Activated CD8-positive, alpha-beta T cell treated with anti-CD3 and anti-CD28 coated beads for 36 hours (primary cell): Measurements from ENCODE around the gene HPCAL1. TPM values are rescaled to one million over a fixed set of nuclear protein-coding genes. Genes with fewer than 3 reads are reported as not detected.
A peak's percentile ranks its signal among the peaks of the same experiment; 100 is the strongest.

Experiments
- ATAC-seq: fragments of 200-7000 bp; cut with Tn5 transposase; one replicate; pipeline ENCODE4 v1.10.0; 2021; ENCODE audit warnings: mild to moderate bottlenecking, moderate library complexity
- CTCF ChIA-PET: fragments of 350-600 bp; sonication (Branson Sonifier 250); formaldehyde crosslinking; loops from one replicate; lab custom pipeline; 2021; ENCODE audit warnings: antibody characterized with exemption; lab: Charles Lee
- POLR2A ChIA-PET: fragments of 350-600 bp; sonication (Branson Sonifier 250); formaldehyde crosslinking; loops from one replicate; lab custom pipeline; 2021; ENCODE audit warnings: antibody characterized with exemption; lab: Charles Lee
- DNase-seq: peaks from one replicate; pipeline ENCODE4 v3.0.0-alpha.2; 2020
- H3K27ac Mint-ChIP-seq: one replicate; pipeline ENCODE4 v1.8.0; 2021; ENCODE audit warnings: mild to moderate bottlenecking, mixed read lengths
- H3K27me3 Mint-ChIP-seq: one replicate; pipeline ENCODE4 v1.8.0; 2021; ENCODE audit warnings: mixed read lengths
- H3K36me3 Mint-ChIP-seq: one replicate; pipeline ENCODE4 v1.8.0; 2021; ENCODE audit warnings: low read depth, mixed read lengths
- H3K4me1 Mint-ChIP-seq: one replicate; pipeline ENCODE4 v1.8.0; 2021; ENCODE audit warnings: low read depth, mixed read lengths
- H3K4me3 Mint-ChIP-seq: one replicate; pipeline ENCODE4 v1.8.0; 2021; ENCODE audit warnings: mild to moderate bottlenecking, moderate library complexity, mixed read lengths
- H3K9me3 Mint-ChIP-seq: one replicate; pipeline ENCODE4 v1.8.0; 2021; ENCODE audit warnings: mixed read lengths
- CTCF ChIP-seq: fragments of 200-600 bp; IDR thresholded peaks from one replicate; pipeline ENCODE4 v1.8.0; 2022; ENCODE audit warnings: antibody characterized with exemption, mild to moderate bottlenecking
- intact Hi-C: fragments of 100-400 bp; cut with micrococcal nuclease; formaldehyde crosslinking; loops from one replicate; pipeline ENCODE4 v1.10.0; 2022
- total RNA-seq, 2 experiments: library from RNA; stranded (reverse); gene quantifications; one replicate each; pipeline ENCODE4 v1.2.3, GENCODE V29; 2021

Gene HPCAL1
- total RNA-seq, 2 experiments from 2014 or later, result 166 to 170 TPM

- Mint-ChIP-seq H3K9me3 (peaks cover 4% of the 10 kb centered on the region), H3K4me1 (peaks cover 76% of the 10 kb centered on the region), H3K27ac (peak overlapping the region; percentile 91), H3K4me3 (peak overlapping the region; percentile 94), H3K36me3 (peaks cover 58% of the 10 kb centered on the region), H3K27me3 (no peaks in the 10 kb centered on the region)
- DNase-seq (no peak), ATAC-seq (no peak)
- intact Hi-C loops, result no loop called here
- ChIA-PET POLR2A (interaction anchor here (1.1 kb wide), 1 partner anchor 355 kb away, joined by 3 read pairs; no protein-coding TSS in a partner anchor), CTCF (interaction anchor here (5.2 kb wide), 1 partner anchor 75 kb away, joined by 49 read pairs; no protein-coding TSS in a partner anchor)
- TF ChIP-seq CTCF, result no peak
Measured at GRCh38 chr2:10333966-10334365, 31.3 kb downstream of the HPCAL1 start.

DNA sequence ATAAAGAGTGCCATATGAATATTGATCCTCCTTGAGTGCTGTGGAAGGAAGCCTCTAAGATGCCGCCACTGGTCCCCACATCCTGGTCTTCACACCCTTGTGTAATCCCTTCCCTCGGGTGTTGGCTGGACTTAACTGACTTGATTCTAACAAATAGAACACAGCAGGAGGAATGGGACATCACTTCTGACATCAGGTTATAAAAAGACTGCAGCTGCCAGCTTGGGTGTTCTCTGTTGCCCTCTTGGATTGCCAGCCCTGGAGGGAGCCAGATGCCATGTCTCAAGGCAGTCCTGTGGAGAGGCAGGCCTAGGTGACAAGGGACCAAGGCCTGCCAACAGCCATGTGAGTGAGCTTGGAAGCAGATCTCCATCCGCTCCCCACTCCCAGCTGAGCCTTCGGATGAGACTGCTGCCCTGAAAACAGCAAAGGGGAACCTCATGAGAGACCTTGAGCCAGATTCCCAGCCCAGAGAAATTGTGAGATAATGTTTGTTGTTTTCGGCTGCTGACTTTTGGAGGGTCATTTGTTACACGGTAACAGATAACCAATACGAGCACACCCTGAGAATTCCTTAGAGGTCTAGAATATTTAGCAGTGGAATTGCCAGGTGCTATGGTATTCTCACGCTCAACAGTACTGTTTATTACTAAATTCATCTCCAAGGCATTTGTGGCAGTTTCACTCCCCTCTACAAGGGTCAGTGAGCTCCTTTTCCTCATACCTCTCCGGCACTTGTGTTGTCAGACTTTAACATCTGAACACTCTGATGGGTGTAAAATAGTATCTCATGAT, 32.5 kb downstream of the HPCAL1 start:
- peaks cover 4% of the 10 kb centered on the region for H3K9me3 Mint-ChIP-seq
- H3K27me3 Mint-ChIP-seq, result no peaks in the 10 kb centered on the region
- ATAC-seq, result no peak
- ChIA-PET CTCF (interaction anchor here (0.9 to 1.0 kb wide), 2 partner anchors 28 to 30 kb away, joined by 3 read pairs; no protein-coding TSS in a partner anchor), POLR2A (interaction anchor here (1.1 kb wide), 1 partner anchor 354 kb away, joined by 3 read pairs; no protein-coding TSS in a partner anchor)
- H3K4me3 Mint-ChIP-seq, result no peak overlapping the region
- H3K4me1 Mint-ChIP-seq, result peaks cover 74% of the 10 kb centered on the region
- H3K36me3 Mint-ChIP-seq, result peaks cover 60% of the 10 kb centered on the region
- intact Hi-C loops, result no loop called here
- no peak for TF ChIP-seq CTCF
- DNase-seq, result no peak
- H3K27ac Mint-ChIP-seq, result peak overlapping the region; percentile 32

DNA sequence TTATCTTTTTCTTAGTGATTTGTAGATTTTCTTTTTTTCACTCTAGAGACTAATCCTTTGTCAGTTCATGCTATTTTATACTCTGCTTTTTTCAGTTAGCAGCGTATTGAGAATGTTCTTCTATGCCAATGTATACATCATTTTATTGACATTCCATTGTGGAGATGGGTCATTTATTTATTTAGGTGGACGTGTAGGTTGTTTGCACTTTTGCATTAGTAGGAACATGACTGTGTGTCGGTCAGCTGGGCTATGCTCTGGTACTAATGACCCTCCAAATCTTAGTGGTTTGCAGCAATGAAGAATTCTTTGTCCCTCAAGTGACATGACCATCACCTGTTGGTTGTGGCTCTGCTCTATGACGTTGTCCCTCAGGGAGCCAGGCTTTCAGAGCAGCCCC, 33.6 kb downstream of the HPCAL1 start:
- ATAC-seq (no peak), DNase-seq (no peak)
- intact Hi-C loops, result no loop called here
- peaks cover 56% of the 10 kb centered on the region for H3K36me3 Mint-ChIP-seq
- H3K4me1 Mint-ChIP-seq, result peaks cover 80% of the 10 kb centered on the region
- TF ChIP-seq CTCF, result no peak
- no peaks in the 10 kb centered on the region for H3K27me3 Mint-ChIP-seq
- ChIA-PET POLR2A (interaction anchor here (1.1 kb wide), 1 partner anchor 11 kb away, joined by 3 read pairs; no protein-coding TSS in a partner anchor), CTCF (interaction anchor here (1.2 kb wide), 1 partner anchor 253 kb away, joined by 3 read pairs; no protein-coding TSS in a partner anchor)
- no peak overlapping the region for H3K27ac Mint-ChIP-seq
- no peak overlapping the region for H3K4me3 Mint-ChIP-seq
- H3K9me3 Mint-ChIP-seq, result peaks cover 4% of the 10 kb centered on the region

GRCh38 chr2:10337449-10338269, 35.0 kb downstream of the HPCAL1 start:
- no peak for TF ChIP-seq CTCF
- H3K4me1 Mint-ChIP-seq, result peaks cover 73% of the 10 kb centered on the region
- ATAC-seq (no peak), DNase-seq (no peak)
- H3K27ac Mint-ChIP-seq, result peak overlapping the region; percentile 39
- H3K27me3 Mint-ChIP-seq, result no peaks in the 10 kb centered on the region
- peaks cover 55% of the 10 kb centered on the region for H3K36me3 Mint-ChIP-seq
- H3K4me3 Mint-ChIP-seq, result no peak overlapping the region
- CTCF ChIA-PET, result interaction anchor here (0.6 to 1.2 kb wide), 2 partner anchors 22 to 255 kb away, joined by 3 read pairs; no protein-coding TSS in a partner anchor
- intact Hi-C loops, result no loop called here
- peaks cover 4% of the 10 kb centered on the region for H3K9me3 Mint-ChIP-seq
- POLR2A ChIA-PET, result interaction anchor here (1.1 kb wide), 1 partner anchor 10 kb away, joined by 3 read pairs; no protein-coding TSS in a partner anchor
